ENCODE data around the gene PLCH1.

PLCH1 gene

DNA sequence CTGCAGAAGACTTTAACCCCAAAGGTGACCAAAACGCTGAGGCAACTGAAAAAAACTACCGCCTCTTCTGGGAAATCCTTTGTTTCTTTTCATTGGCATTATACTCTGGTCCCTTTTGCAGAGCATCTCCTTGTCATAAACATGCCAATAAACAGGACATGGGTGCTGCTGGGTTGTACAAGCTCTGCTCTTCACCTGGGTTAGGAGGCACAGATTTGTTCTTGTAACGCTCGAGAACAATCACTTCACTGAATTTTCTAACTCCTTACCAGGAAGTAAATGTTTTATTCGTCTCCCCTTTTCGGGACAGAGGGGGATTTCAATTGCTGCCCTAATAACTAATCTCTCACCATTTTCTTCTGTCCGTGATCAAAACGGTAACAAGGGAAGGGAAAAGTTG lies 1.3 kb downstream of the PLCH1 start:
- Histone ChIP-seq H3K27me3 (ENCODE audit: insufficient read depth, low read length) (peaks cover 4% of the 10 kb centered on the region; the same call in 1 of the 2 replicates), H3K36me3 (ENCODE audit: insufficient read depth, low read depth, low read length) (no peaks in the 10 kb centered on the region), H3K4me1 (ENCODE audit: insufficient read depth, low read length) (peaks cover 26% of the 10 kb centered on the region), H3K9me3 (ENCODE audit: insufficient read depth, low read depth, low read length) (no peaks in the 10 kb centered on the region), H3K27ac (ENCODE audit: low read length) (no peak overlapping the region), H3K9ac (ENCODE audit: low read depth, low read length) (peak overlapping the region; percentile 89; the same call in 1 of the 2 replicates), H3K4me3 (ENCODE audit: low read length) (peak overlapping the region; percentile 90)

DNA sequence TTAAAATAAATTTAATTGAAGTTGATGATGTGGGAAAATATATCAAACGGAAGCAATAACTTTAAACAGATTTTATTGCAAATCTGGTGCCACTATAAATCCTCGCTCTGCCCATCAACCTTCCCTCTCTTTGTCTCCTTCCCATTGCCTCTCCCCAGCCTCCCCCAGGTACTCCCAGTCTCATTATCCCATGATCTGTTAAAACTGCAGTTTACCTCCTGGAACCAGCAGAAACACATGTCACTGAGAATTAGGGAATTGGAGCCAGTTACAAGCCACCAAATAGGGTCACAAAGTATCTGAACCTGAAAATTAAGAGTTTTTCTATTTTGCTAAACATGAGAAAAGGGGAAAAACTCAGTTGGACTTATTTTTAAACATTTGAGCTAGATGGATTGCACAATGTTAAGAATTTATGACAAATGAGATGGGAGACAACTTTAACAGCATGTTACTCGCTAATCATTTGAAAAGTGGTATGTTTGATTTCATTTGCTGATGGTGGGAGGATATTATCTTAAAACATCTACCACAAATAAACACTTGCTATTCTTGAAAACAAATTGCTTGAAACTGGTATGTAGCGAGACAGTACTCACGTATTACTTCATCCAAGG lies 2.4 kb downstream of the PLCH1 start:
- Histone ChIP-seq H3K9ac (ENCODE audit: low read depth, low read length) (no peak overlapping the region; the same call in 1 of the 2 replicates), H3K36me3 (ENCODE audit: insufficient read depth, low read depth, low read length) (no peaks in the 10 kb centered on the region), H3K27ac (ENCODE audit: low read length) (no peak overlapping the region), H3K9me3 (ENCODE audit: insufficient read depth, low read depth, low read length) (no peaks in the 10 kb centered on the region), H3K4me3 (ENCODE audit: low read length) (peak overlapping the region; percentile 18; the same call in 1 of the 2 replicates), H3K27me3 (ENCODE audit: insufficient read depth, low read length) (peaks cover 4% of the 10 kb centered on the region; the same call in 1 of the 2 replicates), H3K4me1 (ENCODE audit: insufficient read depth, low read length) (peaks cover 18% of the 10 kb centered on the region)

DNA sequence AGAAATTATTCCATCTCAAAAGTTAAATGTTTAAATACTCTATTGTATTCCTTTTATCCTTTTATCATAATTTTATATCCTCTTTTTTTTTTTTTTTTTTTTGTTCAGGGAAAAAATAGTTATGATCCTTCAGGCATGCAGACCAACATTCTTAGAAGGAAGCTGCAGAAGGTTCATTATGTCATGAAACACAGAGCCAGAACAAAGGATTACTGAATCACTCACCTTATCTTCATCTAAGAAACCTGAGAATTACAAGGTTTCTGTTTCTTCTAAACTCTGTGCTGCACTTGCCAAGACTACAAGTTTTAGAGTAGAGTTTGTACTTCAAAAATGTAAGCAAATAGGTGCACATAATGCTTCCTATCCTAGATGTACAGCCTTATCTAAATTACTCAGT lies 3.3 kb downstream of the PLCH1 start:
- Histone ChIP-seq H3K4me1 (ENCODE audit: insufficient read depth, low read length) (peaks cover 9% of the 10 kb centered on the region; the same call in 1 of the 2 replicates), H3K4me3 (ENCODE audit: low read length) (no peak overlapping the region), H3K9ac (ENCODE audit: low read depth, low read length) (no peak overlapping the region), H3K36me3 (ENCODE audit: insufficient read depth, low read depth, low read length) (no peaks in the 10 kb centered on the region), H3K27me3 (ENCODE audit: insufficient read depth, low read length) (peaks cover 4% of the 10 kb centered on the region; the same call in 1 of the 2 replicates), H3K9me3 (ENCODE audit: insufficient read depth, low read depth, low read length) (no peaks in the 10 kb centered on the region), H3K27ac (ENCODE audit: low read length) (no peak overlapping the region)

DNA sequence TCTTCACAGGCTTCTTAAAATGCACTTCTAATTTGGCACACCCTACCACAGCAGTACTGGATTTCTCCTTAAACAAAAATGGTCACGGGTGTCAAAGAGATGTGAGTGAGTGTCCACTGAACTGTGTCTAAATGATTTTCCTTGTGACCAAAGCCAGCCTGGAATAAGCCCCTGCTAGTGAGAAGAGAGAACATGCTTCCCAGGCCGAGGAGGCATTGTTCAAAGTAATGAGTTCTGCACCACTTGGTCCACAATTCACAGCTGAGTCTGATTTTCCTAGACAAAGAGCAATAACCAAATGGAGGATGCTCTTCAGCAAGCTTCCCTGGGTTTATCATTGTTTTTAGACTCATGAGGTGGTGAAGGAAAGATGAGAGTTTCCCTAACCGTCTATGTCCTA lies 3.8 kb downstream of the PLCH1 start:
- H3K9me3 ChIP-seq (ENCODE audit: insufficient read depth, low read depth, low read length), result no peaks in the 10 kb centered on the region
- H3K9ac ChIP-seq (ENCODE audit: low read depth, low read length), result no peak overlapping the region
- no peaks in the 10 kb centered on the region for H3K36me3 ChIP-seq (ENCODE audit: insufficient read depth, low read depth, low read length)
- peaks cover 6% of the 10 kb centered on the region; the same call in 1 of the 2 replicates for H3K4me1 ChIP-seq (ENCODE audit: insufficient read depth, low read length)
- H3K4me3 ChIP-seq (ENCODE audit: low read length), result no peak overlapping the region
- peaks cover 4% of the 10 kb centered on the region; the same call in 1 of the 2 replicates for H3K27me3 ChIP-seq (ENCODE audit: insufficient read depth, low read length)
- no peak overlapping the region for H3K27ac ChIP-seq (ENCODE audit: low read length)

DNA sequence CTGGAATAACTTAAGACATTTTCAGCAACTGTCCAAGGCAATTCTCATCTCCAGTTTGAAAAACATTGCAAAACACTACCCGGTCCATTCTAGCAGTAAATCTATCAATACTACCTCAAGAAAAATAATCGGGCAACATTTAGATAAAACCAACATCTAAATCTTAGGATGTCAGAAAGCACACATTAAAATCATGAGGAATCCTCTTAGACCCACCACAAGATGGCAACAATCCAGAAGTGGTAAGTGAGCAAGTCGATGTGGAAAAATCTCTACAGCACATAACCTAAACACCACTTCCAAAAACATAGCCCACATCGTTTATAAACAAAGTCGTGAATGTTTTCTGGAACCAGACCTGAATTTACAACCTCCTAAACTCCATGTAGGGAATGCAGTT lies 5.7 kb downstream of the PLCH1 start:
- Histone ChIP-seq H3K36me3 (ENCODE audit: insufficient read depth, low read depth, low read length) (no peaks in the 10 kb centered on the region), H3K4me1 (ENCODE audit: insufficient read depth, low read length) (peaks cover 6% of the 10 kb centered on the region; the same call in 1 of the 2 replicates), H3K4me3 (ENCODE audit: low read length) (no peak overlapping the region), H3K27ac (ENCODE audit: low read length) (no peak overlapping the region), H3K9me3 (ENCODE audit: insufficient read depth, low read depth, low read length) (no peaks in the 10 kb centered on the region), H3K27me3 (ENCODE audit: insufficient read depth, low read length) (no peaks in the 10 kb centered on the region), H3K9ac (ENCODE audit: low read depth, low read length) (no peak overlapping the region)

DNA sequence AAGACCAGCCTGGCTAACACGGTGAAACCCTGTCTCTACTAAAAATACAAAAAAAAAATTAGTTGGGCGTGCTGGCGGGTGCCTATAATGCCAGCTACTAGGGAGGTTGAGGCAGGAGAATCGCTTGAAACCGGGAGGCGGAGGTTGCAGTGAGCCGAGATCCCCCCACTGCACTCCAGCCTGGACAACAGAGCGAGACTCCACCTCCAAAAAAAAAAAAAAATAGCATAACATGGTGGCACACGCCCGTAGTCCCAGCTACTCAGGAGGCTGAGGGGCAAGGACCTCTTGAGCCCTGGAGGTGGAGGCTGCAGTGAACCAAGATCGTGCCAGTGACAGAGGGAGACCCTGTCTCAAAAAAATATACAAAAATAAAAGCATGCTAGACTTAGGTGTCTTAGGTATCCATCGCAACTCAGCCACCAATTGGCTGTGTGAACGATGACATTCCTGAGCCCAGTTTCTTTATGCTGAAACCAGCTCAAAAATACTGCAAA lies 6.2 kb downstream of the PLCH1 start:
- Histone ChIP-seq H3K27ac (ENCODE audit: low read length) (no peak overlapping the region), H3K27me3 (ENCODE audit: insufficient read depth, low read length) (no peaks in the 10 kb centered on the region), H3K9ac (ENCODE audit: low read depth, low read length) (no peak overlapping the region), H3K4me3 (ENCODE audit: low read length) (no peak overlapping the region), H3K4me1 (ENCODE audit: insufficient read depth, low read length) (peaks cover 6% of the 10 kb centered on the region; the same call in 1 of the 2 replicates), H3K9me3 (ENCODE audit: insufficient read depth, low read depth, low read length) (no peaks in the 10 kb centered on the region), H3K36me3 (ENCODE audit: insufficient read depth, low read depth, low read length) (no peaks in the 10 kb centered on the region)

DNA sequence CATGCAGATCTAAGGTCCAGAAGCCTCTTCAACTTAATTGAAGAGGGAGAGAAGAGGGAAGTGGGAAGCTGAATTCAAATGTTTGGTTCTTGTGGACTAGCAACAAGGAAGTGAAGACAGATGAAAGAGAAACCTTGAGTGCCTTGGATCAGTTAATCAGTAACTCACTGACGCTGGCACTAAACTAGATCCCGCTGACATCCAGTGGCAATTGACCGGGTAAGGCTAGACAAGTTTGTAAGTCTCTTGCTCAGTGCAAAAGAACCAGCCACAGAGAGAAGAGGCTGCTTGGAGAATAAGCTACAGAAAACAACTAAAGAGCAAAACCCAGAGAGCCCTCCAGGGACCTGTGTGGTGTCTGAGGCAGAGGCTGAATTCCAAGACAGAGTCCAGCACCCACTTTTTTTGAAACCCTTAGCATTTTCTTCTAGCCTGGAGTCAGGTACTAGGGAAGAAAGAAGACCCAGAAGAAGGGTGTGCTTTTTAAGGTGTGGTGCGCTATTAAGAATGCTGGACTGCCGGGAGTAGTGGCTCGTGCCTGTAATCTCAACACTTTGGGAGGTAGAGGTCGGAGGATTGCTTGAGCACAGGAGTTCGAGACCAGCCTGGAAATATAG lies 6.9 kb downstream of the PLCH1 start:
- Histone ChIP-seq H3K9ac (ENCODE audit: low read depth, low read length) (peak overlapping the region; percentile 39; the same call in 1 of the 2 replicates), H3K36me3 (ENCODE audit: insufficient read depth, low read depth, low read length) (no peaks in the 10 kb centered on the region), H3K27me3 (ENCODE audit: insufficient read depth, low read length) (no peaks in the 10 kb centered on the region), H3K9me3 (ENCODE audit: insufficient read depth, low read depth, low read length) (no peaks in the 10 kb centered on the region), H3K4me3 (ENCODE audit: low read length) (no peak overlapping the region), H3K4me1 (ENCODE audit: insufficient read depth, low read length) (peaks cover 6% of the 10 kb centered on the region; the same call in 1 of the 2 replicates), H3K27ac (ENCODE audit: low read length) (no peak overlapping the region)

DNA sequence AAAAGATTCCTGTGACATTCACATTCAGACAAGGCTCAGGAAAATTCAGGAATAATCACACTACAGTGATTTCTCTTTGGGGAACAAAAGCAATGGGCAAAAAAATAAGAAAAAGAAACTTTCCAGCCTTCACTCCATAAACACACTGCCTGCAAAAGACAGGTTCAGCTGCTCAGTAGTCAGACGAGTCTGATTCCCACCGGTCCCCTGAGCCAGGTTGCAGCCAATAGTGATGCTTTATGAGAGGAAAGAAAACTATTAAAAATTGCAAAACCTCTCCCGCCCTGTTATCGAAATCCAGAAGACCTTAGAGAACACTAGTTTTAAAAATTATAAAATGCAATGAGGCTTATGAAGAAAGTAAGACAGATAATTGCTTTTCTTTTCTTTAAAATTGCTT lies 8.5 kb downstream of the PLCH1 start:
- H3K36me3 ChIP-seq (ENCODE audit: insufficient read depth, low read depth, low read length), result no peaks in the 10 kb centered on the region
- no peak overlapping the region for H3K9ac ChIP-seq (ENCODE audit: low read depth, low read length)
- H3K9me3 ChIP-seq (ENCODE audit: insufficient read depth, low read depth, low read length), result no peaks in the 10 kb centered on the region
- H3K27me3 ChIP-seq (ENCODE audit: insufficient read depth, low read length), result no peaks in the 10 kb centered on the region
- no peak overlapping the region for H3K27ac ChIP-seq (ENCODE audit: low read length)
- H3K4me1 ChIP-seq (ENCODE audit: insufficient read depth, low read length), result peaks cover 6% of the 10 kb centered on the region; the same call in 1 of the 2 replicates
- no peak overlapping the region for H3K4me3 ChIP-seq (ENCODE audit: low read length)

DNA sequence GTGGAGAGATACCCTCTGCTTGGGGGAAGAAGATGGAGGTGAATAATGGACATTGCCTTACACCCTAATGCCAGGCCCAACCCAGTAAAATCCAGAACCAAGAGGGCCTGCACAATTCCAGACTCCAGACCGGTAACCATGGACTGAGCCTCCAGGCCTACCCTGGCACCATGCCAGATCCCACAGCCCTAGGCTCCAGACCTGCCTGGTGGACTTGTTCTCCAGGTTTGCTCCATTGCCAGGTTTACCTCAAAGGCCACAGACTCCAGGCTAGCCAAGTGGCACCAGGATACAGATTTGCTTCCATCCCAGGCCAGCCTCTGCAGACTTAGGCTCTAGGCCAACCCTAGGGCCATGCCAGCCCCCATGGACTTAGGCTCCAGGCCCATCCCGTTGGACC lies 14.0 kb downstream of the PLCH1 start:
- Histone ChIP-seq H3K36me3 (ENCODE audit: insufficient read depth, low read depth, low read length) (no peaks in the 10 kb centered on the region), H3K9ac (ENCODE audit: low read depth, low read length) (no peak overlapping the region), H3K27ac (ENCODE audit: low read length) (no peak overlapping the region), H3K9me3 (ENCODE audit: insufficient read depth, low read depth, low read length) (no peaks in the 10 kb centered on the region), H3K4me3 (ENCODE audit: low read length) (no peak overlapping the region), H3K27me3 (ENCODE audit: insufficient read depth, low read length) (no peaks in the 10 kb centered on the region), H3K4me1 (ENCODE audit: insufficient read depth, low read length) (peaks cover 3% of the 10 kb centered on the region; the same call in 1 of the 2 replicates)

DNA sequence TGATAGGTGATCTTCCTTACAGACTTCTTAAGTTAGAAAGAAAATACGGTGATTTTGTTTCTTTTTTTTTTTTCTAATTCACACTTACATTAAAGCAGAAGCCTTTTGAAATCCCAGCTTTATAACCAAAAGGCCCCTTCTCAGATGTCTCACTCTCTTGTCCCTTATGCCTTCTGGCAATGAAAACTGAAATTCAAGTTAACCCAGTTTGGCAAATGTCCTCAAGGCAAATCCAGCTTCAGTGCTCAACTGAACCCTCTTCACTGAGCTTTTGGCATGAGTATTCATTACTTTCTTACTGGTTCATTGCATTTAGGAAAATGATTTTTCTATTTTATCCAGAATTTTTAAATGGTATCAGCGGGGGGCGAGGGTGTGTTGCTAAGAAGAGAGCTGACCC lies 17.0 kb downstream of the PLCH1 start:
- H3K9me3 ChIP-seq (ENCODE audit: insufficient read depth, low read depth, low read length), result no peaks in the 10 kb centered on the region
- peaks cover 11% of the 10 kb centered on the region; the same call in 1 of the 2 replicates for H3K36me3 ChIP-seq (ENCODE audit: insufficient read depth, low read depth, low read length)
- no peak overlapping the region for H3K4me3 ChIP-seq (ENCODE audit: low read length)
- peaks cover 3% of the 10 kb centered on the region; the same call in 1 of the 2 replicates for H3K4me1 ChIP-seq (ENCODE audit: insufficient read depth, low read length)
- H3K27me3 ChIP-seq (ENCODE audit: insufficient read depth, low read length), result no peaks in the 10 kb centered on the region
- no peak overlapping the region for H3K9ac ChIP-seq (ENCODE audit: low read depth, low read length)
- H3K27ac ChIP-seq (ENCODE audit: low read length), result no peak overlapping the region

DNA sequence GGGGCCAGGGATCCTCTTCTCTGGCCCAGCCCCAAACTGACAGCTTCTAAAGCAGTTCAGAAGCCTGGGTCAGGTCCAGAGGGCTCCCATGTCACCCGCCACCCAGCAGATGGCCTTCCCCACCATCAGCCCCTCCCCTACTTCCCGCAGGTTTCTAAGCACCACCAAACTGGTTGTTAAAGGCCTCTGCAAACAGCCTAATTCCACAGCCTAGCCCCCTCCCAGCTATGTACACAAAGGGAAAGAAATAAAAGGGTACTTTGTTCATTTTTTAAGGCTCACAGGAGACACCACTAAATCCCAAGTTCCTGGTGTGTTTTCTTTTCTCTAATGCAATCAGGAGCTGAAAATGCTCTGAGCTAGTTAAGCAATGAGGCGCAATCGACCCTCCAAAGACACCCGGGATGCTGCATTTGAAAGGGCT lies 30.6 kb downstream of the PLCH1 start:
- H3K27me3 ChIP-seq (ENCODE audit: insufficient read depth, low read length), result no peaks in the 10 kb centered on the region
- no peak overlapping the region for H3K4me3 ChIP-seq (ENCODE audit: low read length)
- peaks cover 10% of the 10 kb centered on the region; the same call in 1 of the 2 replicates for H3K4me1 ChIP-seq (ENCODE audit: insufficient read depth, low read length)
- no peak overlapping the region for H3K9ac ChIP-seq (ENCODE audit: low read depth, low read length)
- peaks cover 15% of the 10 kb centered on the region for H3K9me3 ChIP-seq (ENCODE audit: insufficient read depth, low read depth, low read length)
- H3K36me3 ChIP-seq (ENCODE audit: insufficient read depth, low read depth, low read length), result no peaks in the 10 kb centered on the region
- no peak overlapping the region for H3K27ac ChIP-seq (ENCODE audit: low read length)

DNA sequence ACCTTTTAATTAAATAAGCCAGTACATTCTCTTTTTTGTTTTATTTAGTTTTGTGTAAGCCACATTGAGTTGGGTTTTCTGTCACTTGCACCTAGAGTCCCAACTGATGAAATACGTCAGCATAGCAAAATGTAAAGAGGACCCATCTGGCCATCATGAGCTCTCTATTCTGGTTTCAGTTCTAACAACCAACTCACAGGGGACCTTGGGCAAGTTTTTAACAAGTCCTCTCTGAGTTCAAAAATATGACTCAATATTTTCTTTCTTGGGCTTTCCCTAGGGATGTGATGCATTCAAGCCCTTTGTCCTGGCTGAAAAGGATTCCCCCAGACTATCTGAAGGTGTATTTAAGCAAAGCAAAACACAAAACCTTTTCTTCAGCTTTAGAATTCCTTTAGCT lies 32.9 kb downstream of the PLCH1 start:
- Histone ChIP-seq H3K36me3 (ENCODE audit: insufficient read depth, low read depth, low read length) (no peaks in the 10 kb centered on the region), H3K4me3 (ENCODE audit: low read length) (no peak overlapping the region), H3K9me3 (ENCODE audit: insufficient read depth, low read depth, low read length) (no peaks in the 10 kb centered on the region), H3K9ac (ENCODE audit: low read depth, low read length) (no peak overlapping the region), H3K4me1 (ENCODE audit: insufficient read depth, low read length) (peaks cover 10% of the 10 kb centered on the region; the same call in 1 of the 2 replicates), H3K27me3 (ENCODE audit: insufficient read depth, low read length) (no peaks in the 10 kb centered on the region), H3K27ac (ENCODE audit: low read length) (no peak overlapping the region)
